Uterus (tissue), 2 donors: ENCODE results near the gene ATP8A2.

ENCODE experiments used
- CTCF ChIP-seq, 4 experiments: fragments of 200-600 bp in 2 of 4; fragments of 450-650 bp in 2 of 4; sonication (generic) in 2 of 4; IDR thresholded peaks; one replicate each; pipeline ENCODE4 v1.5.1; 2016 to 2019; ENCODE audit warnings: antibody characterized with exemption in 4 of 4, mild to moderate bottlenecking in 2 of 4, moderate library complexity in 1 of 4
- POLR2A ChIP-seq, 2 donors: fragments of 450-650 bp; IDR thresholded peaks; one replicate each; pipeline ENCODE4 v1.6.1; 2016; ENCODE audit warnings: antibody characterized with exemption in 2 of 2, mild to moderate bottlenecking in 1 of 2, moderate library complexity in 1 of 2

DNA sequence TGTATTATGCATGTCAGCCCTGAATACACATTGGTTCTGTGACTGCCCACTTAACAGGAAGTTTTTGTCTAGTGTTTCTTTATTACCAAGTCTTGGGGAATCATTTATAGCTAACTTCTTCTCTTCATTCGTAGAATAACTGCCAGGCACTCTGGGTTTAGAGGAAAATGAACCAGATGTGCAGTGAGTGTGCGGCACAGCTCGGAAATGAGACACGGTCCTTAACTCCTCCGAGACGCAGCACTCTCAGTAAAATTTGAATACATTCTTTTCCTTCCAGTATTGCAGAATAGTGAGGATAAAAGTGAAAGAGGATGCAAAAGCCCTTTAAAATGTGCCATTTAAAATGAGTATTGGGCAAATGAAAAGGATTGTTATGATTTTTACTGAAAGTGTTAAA lies 29.2 kb downstream of the ATP8A2 start:
- no peak for TF ChIP-seq CTCF (IDR thresholded peaks at IDR 0.05)
- no peak for TF ChIP-seq POLR2A (IDR thresholded peaks at IDR 0.05)
